ENCODE measurements around the gene ERC2.

ERC2 gene

GRCh38 chr3:55650011-55650410 is 818.3 kb downstream of the ERC2 start:
- no peak for DNase-seq (ENCODE audit: low read depth)
- TF ChIP-seq CTCF (conservative IDR thresholded peaks at IDR 0.05; ENCODE audit: low read length) = no peak
- H3K4me3 ChIP-seq (ENCODE audit: low read length) = no peak overlapping the region

- no peak overlapping the region for H3K4me3 ChIP-seq (ENCODE audit: low read length)
- no peak for TF ChIP-seq CTCF (conservative IDR thresholded peaks at IDR 0.05; ENCODE audit: low read length)
- no peak for DNase-seq (ENCODE audit: low read depth)
These were observed 818.7 kb downstream of the ERC2 start for GRCh38 chr3:55649554-55649953.

GRCh38 chr3:55648591-55649318 is 819.5 kb downstream of the ERC2 start:
- H3K4me3 ChIP-seq (ENCODE audit: low read length) = no peak overlapping the region
- DNase-seq (ENCODE audit: low read depth) = no peak
- TF ChIP-seq CTCF (conservative IDR thresholded peaks at IDR 0.05; ENCODE audit: low read length) = no peak

- no peak overlapping the region for H3K4me3 ChIP-seq (ENCODE audit: low read length)
- no peak for TF ChIP-seq CTCF (conservative IDR thresholded peaks at IDR 0.05; ENCODE audit: low read length)
- no peak for DNase-seq (ENCODE audit: low read depth)
These were observed 820.6 kb downstream of the ERC2 start for GRCh38 chr3:55647670-55648069.

- TF ChIP-seq CTCF (conservative IDR thresholded peaks at IDR 0.05; ENCODE audit: low read length) = no peak
These were observed 821.2 kb downstream of the ERC2 start for GRCh38 chr3:55647063-55647462.

GRCh38 chr3:55646121-55646520 is 822.1 kb downstream of the ERC2 start:
- TF ChIP-seq CTCF (conservative IDR thresholded peaks at IDR 0.05; ENCODE audit: low read length) = no peak

More at GRCh38 chr3:55647063-55647462, 821.2 kb downstream of the ERC2 start:
- H3K4me3 ChIP-seq (ENCODE audit: low read length) = no peak overlapping the region
- no peak for DNase-seq (ENCODE audit: low read depth)

GRCh38 chr3:55645422-55645821 is 822.8 kb downstream of the ERC2 start:
- no peak for DNase-seq (ENCODE audit: low read depth)
- no peak overlapping the region for H3K4me3 ChIP-seq (ENCODE audit: low read length)
- TF ChIP-seq CTCF (conservative IDR thresholded peaks at IDR 0.05; ENCODE audit: low read length) = no peak

More at GRCh38 chr3:55646121-55646520, 822.1 kb downstream of the ERC2 start:
- DNase-seq (ENCODE audit: low read depth) = no peak
- no peak overlapping the region for H3K4me3 ChIP-seq (ENCODE audit: low read length)
